ENCODE measurements around the gene STK11.

The STK11 gene

GRCh38 chr19:1250437-1251260 is 45.1 kb downstream of the STK11 start:
- DNase-seq (ENCODE audit: low read depth) = no peak

GRCh38 chr19:1251330-1252220 is 46.0 kb downstream of the STK11 start:
- DNase-seq (ENCODE audit: low read depth) = no peak

- DNase-seq (ENCODE audit: low read depth) = no peak
These were observed 46.7 kb downstream of the STK11 start for GRCh38 chr19:1252221-1252820.

- no peak for DNase-seq (ENCODE audit: low read depth)
These were observed 47.4 kb downstream of the STK11 start for GRCh38 chr19:1252821-1253513.

GRCh38 chr19:1253514-1254080 is 48.0 kb downstream of the STK11 start:
- no peak for DNase-seq (ENCODE audit: low read depth)

GRCh38 chr19:1254081-1254527 is 48.5 kb downstream of the STK11 start:
- no peak for DNase-seq (ENCODE audit: low read depth)

GRCh38 chr19:1254530-1255185 is 49.1 kb downstream of the STK11 start:
- no peak for DNase-seq (ENCODE audit: low read depth)

GRCh38 chr19:1255186-1256161 is 49.9 kb downstream of the STK11 start:
- no peak for DNase-seq (ENCODE audit: low read depth)

GRCh38 chr19:1256646-1257474 is 51.3 kb downstream of the STK11 start:
- DNase-seq (ENCODE audit: low read depth) = no peak

GRCh38 chr19:1257475-1258162 is 52.0 kb downstream of the STK11 start:
- no peak for DNase-seq (ENCODE audit: low read depth)

GRCh38 chr19:1258163-1258492 is 52.5 kb downstream of the STK11 start:
- DNase-seq (ENCODE audit: low read depth) = no peak

GRCh38 chr19:1258707-1259205 is 53.2 kb downstream of the STK11 start:
- no peak for DNase-seq (ENCODE audit: low read depth)

GRCh38 chr19:1259206-1259875 is 53.8 kb downstream of the STK11 start:
- DNase-seq (ENCODE audit: low read depth) = no peak

- DNase-seq (ENCODE audit: low read depth) = no peak
These were observed 54.5 kb downstream of the STK11 start for GRCh38 chr19:1259876-1260748.

GRCh38 chr19:1260749-1261537 is 55.4 kb downstream of the STK11 start:
- peak; percentile 90 for DNase-seq (ENCODE audit: low read depth)

- DNase-seq (ENCODE audit: low read depth) = no peak
These were observed 55.9 kb downstream of the STK11 start for GRCh38 chr19:1261538-1261797.
